SK-N-MC (cell line): ENCODE results near the gene NAA15.
"Not testable (repeated sequence)": the region's sequence is repeated elsewhere in the genome, so short reads cannot be mapped to it uniquely, and the experiment has no call there.

Experiments used
- EZH2 ChIP-seq: fragments of 200-600 bp; sonication (generic); IDR thresholded peaks from one replicate; pipeline ENCODE4 v1.6.1; 2017; ENCODE audit warnings: antibody characterized with exemption
- POLR2AphosphoS5 ChIP-seq: IDR thresholded peaks from 2 replicates; pipeline ENCODE4 v1.6.1; 2012; ENCODE audit warnings: mild to moderate bottlenecking, low read depth, low read length, borderline replicate concordance

GRCh38 chr4:139322541-139322940 is 21.2 kb downstream of the NAA15 start:
- not testable (repeated sequence) for TF ChIP-seq EZH2, POLR2AphosphoS5
